Measurements from ENCODE around the gene PLLP. TPM values are rescaled to one million over a fixed set of nuclear protein-coding genes. Genes with fewer than 3 reads are reported as not detected.
A peak's percentile ranks its signal among the peaks of the same experiment; 100 is the strongest.

Gene PLLP
- total RNA-seq, 1 experiment from 2014 or later: 3.1 TPM

GRCh38 chr16:57281791-57282190, 2.7 kb downstream of the PLLP start:
- Histone ChIP-seq H3K4me1 (ENCODE audit: control insufficient read depth in 1 of 2, insufficient read depth in 2 of 2, low read length in 2 of 2) (peaks cover 44 to 45% of the 10 kb centered on the region in 2 experiments), H3K9ac (ENCODE audit: low read length) (no peak overlapping the region), H3K36me3 (ENCODE audit: control insufficient read depth in 1 of 2, insufficient read depth in 2 of 2, low read length in 2 of 2) (no peaks in the 10 kb centered on the region), H3K4me3 (replicated peaks in 1 of 2; ENCODE audit: low read depth in 1 of 2, low read length in 2 of 2) (no peak overlapping the region), H3K27ac (ENCODE audit: low read depth, low read length) (no peak overlapping the region), H3K9me3 (ENCODE audit: control insufficient read depth in 1 of 2, insufficient read depth in 1 of 2, low read depth in 1 of 2, low read length in 2 of 2) (no peaks in the 10 kb centered on the region), H3K9me2 (ENCODE audit: insufficient read depth) (no peaks in the 10 kb centered on the region), H4K20me1 (ENCODE audit: insufficient read depth) (no peaks in the 10 kb centered on the region), H3K27me3 (ENCODE audit: insufficient read depth, low read length) (no peaks in the 10 kb centered on the region), H2AFZ (ENCODE audit: low read depth, low read length, poor library complexity, severe bottlenecking) (no peak overlapping the region), H3K79me2 (ENCODE audit: insufficient read depth, low read length) (no peaks in the 10 kb centered on the region), H3K4me2 (ENCODE audit: low read length) (no peak overlapping the region)
- intact Hi-C loops (cut with micrococcal nuclease): no loop called here
- RAD21 ChIA-PET (ENCODE audit: low non-redundant PET in 1 of 2, low total read pairs in 2 of 2, uncharacterized antibody in 2 of 2, unreplicated experiment in 2 of 2): no interaction called here
- no peak for TF ChIP-seq MAX (IDR thresholded peaks at IDR 0.05)
- no peak for ATAC-seq
- CTCF ChIA-PET: no interaction called here
- POLR2A ChIA-PET: no interaction called here
- no TSS peak for BruUV-seq (replicated peaks)
- DNase-seq (ENCODE audit: low read depth, low spot score): no peak

- POLR2A ChIA-PET: interaction anchor here (0.6 kb wide), 1 partner anchor 187 kb away, joined by 3 read pairs; no protein-coding TSS in a partner anchor
- CTCF ChIA-PET: no interaction called here
- ATAC-seq (no peak), DNase-seq (ENCODE audit: low read depth, low spot score) (no peak)
- no peak overlapping the region for H3K9ac ChIP-seq (ENCODE audit: low read length)
- no peak overlapping the region for H2AFZ ChIP-seq (ENCODE audit: low read depth, low read length, poor library complexity, severe bottlenecking)
- no peaks in the 10 kb centered on the region for H3K9me3 ChIP-seq (ENCODE audit: control insufficient read depth in 1 of 2, insufficient read depth in 1 of 2, low read depth in 1 of 2, low read length in 2 of 2)
- BruUV-seq (replicated peaks): no TSS peak
- intact Hi-C loops (cut with micrococcal nuclease): no loop called here
- RAD21 ChIA-PET (ENCODE audit: low non-redundant PET in 1 of 2, low total read pairs in 2 of 2, uncharacterized antibody in 2 of 2, unreplicated experiment in 2 of 2): interaction anchor here in 1 of 2 experiments (0.5 kb wide), 1 partner anchor 32 kb away, joined by 5 read pairs; no protein-coding TSS in a partner anchor
- H3K27me3 ChIP-seq (ENCODE audit: insufficient read depth, low read length): no peaks in the 10 kb centered on the region
- H3K9me2 ChIP-seq (ENCODE audit: insufficient read depth): no peaks in the 10 kb centered on the region
- H4K20me1 ChIP-seq (ENCODE audit: insufficient read depth): no peaks in the 10 kb centered on the region
- no peaks in the 10 kb centered on the region for H3K79me2 ChIP-seq (ENCODE audit: insufficient read depth, low read length)
- peak overlapping the region; percentile 16; the same call in 1 of the 2 replicates for H3K4me2 ChIP-seq (ENCODE audit: low read length)
- no peak overlapping the region for H3K27ac ChIP-seq (ENCODE audit: low read depth, low read length)
- H3K4me3 ChIP-seq (replicated peaks in 1 of 2; ENCODE audit: low read depth in 1 of 2, low read length in 2 of 2): no peak overlapping the region
- TF ChIP-seq RAD21 (IDR thresholded peaks at IDR 0.05; ENCODE audit: low read depth) (no peak), REST (IDR thresholded peaks at IDR 0.05; ENCODE audit: low read depth) (no peak), POLR2AphosphoS5 (IDR thresholded peaks at IDR 0.05; ENCODE audit: low read depth, low read length) (no peak), FOSL1 (IDR thresholded peaks at IDR 0.05; ENCODE audit: low read depth) (no peak), SP1 (IDR thresholded peaks at IDR 0.05; ENCODE audit: low read depth) (no peak), CEBPB (IDR thresholded peaks at IDR 0.05; ENCODE audit: low read depth) (no peak)
- H3K36me3 ChIP-seq (ENCODE audit: control insufficient read depth in 1 of 2, insufficient read depth in 2 of 2, low read length in 2 of 2): no peaks in the 10 kb centered on the region
- H3K4me1 ChIP-seq (ENCODE audit: control insufficient read depth in 1 of 2, insufficient read depth in 2 of 2, low read length in 2 of 2): peaks cover 45 to 46% of the 10 kb centered on the region in 2 experiments
Observed at GRCh38 chr16:57279780-57280638, 4.5 kb downstream of the PLLP start.
